Measurements from ENCODE around the gene KCNC2.

The KCNC2 gene

GRCh38 chr12:75135026-75135425 lies 74.6 kb downstream of the KCNC2 start:
- no peaks in the 10 kb centered on the region for H4K20me1 ChIP-seq (ENCODE audit: insufficient read depth, low read length)
- no peaks in the 10 kb centered on the region for H3K27me3 ChIP-seq (replicated peaks; ENCODE audit: insufficient read depth, low read length)
- H3F3A ChIP-seq (ENCODE audit: insufficient read depth, low read length) = no peaks in the 10 kb centered on the region
- H3K27ac ChIP-seq (ENCODE audit: low read length) = no peak overlapping the region
- no peak overlapping the region for H3K4me3 ChIP-seq (ENCODE audit: low read length)
- no peak for TF ChIP-seq EZH2phosphoT487 (IDR thresholded peaks at IDR 0.05; ENCODE audit: low read length)
- no peak for TF ChIP-seq EZH2 (optimal IDR thresholded peaks at IDR 0.05; ENCODE audit: low read depth, low read length)
- TF ChIP-seq CTCF (IDR thresholded peaks at IDR 0.05; ENCODE audit: low read length) = no peak
- no peaks in the 10 kb centered on the region for H3K79me2 ChIP-seq (ENCODE audit: low read length)
- DNase-seq = no peak
- H3K4me2 ChIP-seq (ENCODE audit: low read depth, low read length) = no peak overlapping the region
- H3K9me3 ChIP-seq (replicated peaks; ENCODE audit: insufficient read depth, low read length) = no peaks in the 10 kb centered on the region
- H3K9ac ChIP-seq (ENCODE audit: low read length) = no peak overlapping the region
- no peaks in the 10 kb centered on the region for H3K36me3 ChIP-seq (replicated peaks; ENCODE audit: insufficient read depth, low read length)
- H3K4me1 ChIP-seq (ENCODE audit: low read length) = no peaks in the 10 kb centered on the region
- H2AFZ ChIP-seq (ENCODE audit: low read length) = no peak overlapping the region
- H3K9me2 ChIP-seq (replicated peaks; ENCODE audit: insufficient read depth, low read length) = no peaks in the 10 kb centered on the region; the same call in 1 of the 2 replicates

DNA sequence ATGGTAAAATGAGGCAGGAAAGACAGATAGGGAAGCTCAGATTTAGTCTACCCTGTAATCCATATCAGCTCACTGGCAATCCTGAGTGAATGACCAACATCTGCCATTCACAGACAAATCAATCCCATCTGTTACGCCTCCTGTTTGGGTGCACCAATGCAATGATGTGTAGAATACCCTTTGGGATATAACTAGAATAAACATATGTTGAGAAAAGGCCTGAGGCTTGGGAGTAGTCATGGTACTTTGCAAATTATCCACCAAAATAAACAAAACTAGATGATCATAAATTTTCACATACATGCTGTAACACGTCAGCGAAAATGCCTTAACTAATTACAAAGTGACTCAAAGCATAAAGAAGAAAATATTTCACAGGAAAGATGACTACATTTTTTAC lies 78.8 kb downstream of the KCNC2 start:
- no peak overlapping the region for H3K27ac ChIP-seq (ENCODE audit: low read length)
- no peak overlapping the region for H3K4me3 ChIP-seq (ENCODE audit: low read length)
- no peaks in the 10 kb centered on the region for H3K9me3 ChIP-seq (replicated peaks; ENCODE audit: insufficient read depth, low read length)
- no peak overlapping the region for H3K4me2 ChIP-seq (ENCODE audit: low read depth, low read length)
- no peaks in the 10 kb centered on the region for H3K79me2 ChIP-seq (ENCODE audit: low read length)
- no peaks in the 10 kb centered on the region for H4K20me1 ChIP-seq (ENCODE audit: insufficient read depth, low read length)
- no peaks in the 10 kb centered on the region for H3K36me3 ChIP-seq (replicated peaks; ENCODE audit: insufficient read depth, low read length)
- H3K9me2 ChIP-seq (replicated peaks; ENCODE audit: insufficient read depth, low read length) = no peaks in the 10 kb centered on the region; the same call in 1 of the 2 replicates
- no peaks in the 10 kb centered on the region for H3K4me1 ChIP-seq (ENCODE audit: low read length)
- H3F3A ChIP-seq (ENCODE audit: insufficient read depth, low read length) = no peaks in the 10 kb centered on the region
- TF ChIP-seq EZH2 (optimal IDR thresholded peaks at IDR 0.05; ENCODE audit: low read depth, low read length) (no peak), EZH2phosphoT487 (IDR thresholded peaks at IDR 0.05; ENCODE audit: low read length) (no peak), CTCF (IDR thresholded peaks at IDR 0.05; ENCODE audit: low read length) (no peak)
- no peak for DNase-seq
- no peaks in the 10 kb centered on the region for H3K27me3 ChIP-seq (replicated peaks; ENCODE audit: insufficient read depth, low read length)
- H2AFZ ChIP-seq (ENCODE audit: low read length) = no peak overlapping the region
- H3K9ac ChIP-seq (ENCODE audit: low read length) = no peak overlapping the region

- TF ChIP-seq EZH2phosphoT487 (IDR thresholded peaks at IDR 0.05; ENCODE audit: low read length) (no peak), CTCF (IDR thresholded peaks at IDR 0.05; ENCODE audit: low read length) (no peak), EZH2 (optimal IDR thresholded peaks at IDR 0.05; ENCODE audit: low read depth, low read length) (no peak)
- no peak overlapping the region for H3K4me2 ChIP-seq (ENCODE audit: low read depth, low read length)
- no peak overlapping the region for H3K9ac ChIP-seq (ENCODE audit: low read length)
- no peak overlapping the region for H3K27ac ChIP-seq (ENCODE audit: low read length)
- H3K9me3 ChIP-seq (replicated peaks; ENCODE audit: insufficient read depth, low read length) = no peaks in the 10 kb centered on the region
- no peaks in the 10 kb centered on the region; the same call in 1 of the 2 replicates for H3K9me2 ChIP-seq (replicated peaks; ENCODE audit: insufficient read depth, low read length)
- no peak for DNase-seq
- no peaks in the 10 kb centered on the region for H3F3A ChIP-seq (ENCODE audit: insufficient read depth, low read length)
- no peaks in the 10 kb centered on the region for H4K20me1 ChIP-seq (ENCODE audit: insufficient read depth, low read length)
- H3K4me1 ChIP-seq (ENCODE audit: low read length) = no peaks in the 10 kb centered on the region
- H3K4me3 ChIP-seq (ENCODE audit: low read length) = no peak overlapping the region
- no peak overlapping the region for H2AFZ ChIP-seq (ENCODE audit: low read length)
- H3K79me2 ChIP-seq (ENCODE audit: low read length) = no peaks in the 10 kb centered on the region
- H3K36me3 ChIP-seq (replicated peaks; ENCODE audit: insufficient read depth, low read length) = no peaks in the 10 kb centered on the region
- no peaks in the 10 kb centered on the region for H3K27me3 ChIP-seq (replicated peaks; ENCODE audit: insufficient read depth, low read length)
These were observed 80.4 kb downstream of the KCNC2 start for GRCh38 chr12:75129275-75129674.

Data from MM.1S (cell line).